NCI-H510A (cell line): ENCODE results near the gene NPC2.

Experiments used
- DNase-seq: peaks from one replicate; lab custom pipeline; 2025; lab: John Stamatoyannopoulos, UW

The NPC2 gene

GRCh38 chr14:74519316-74520074 is 26.4 kb upstream of the NPC2 start:
- no peak for DNase-seq

- peak; percentile 86 for DNase-seq
These were observed 25.1 kb upstream of the NPC2 start for GRCh38 chr14:74518221-74518620.

GRCh38 chr14:74517731-74518130 is 24.6 kb upstream of the NPC2 start:
- peak; percentile 86 for DNase-seq

GRCh38 chr14:74516451-74517160 is 23.5 kb upstream of the NPC2 start:
- DNase-seq: no peak

- DNase-seq: no peak
These were observed 22.8 kb upstream of the NPC2 start for GRCh38 chr14:74515891-74516412.

- no peak for DNase-seq
These were observed 21.4 kb upstream of the NPC2 start for GRCh38 chr14:74514471-74514941.

- no peak for DNase-seq
These were observed 19.1 kb upstream of the NPC2 start for GRCh38 chr14:74511966-74512830.

GRCh38 chr14:74510959-74511409 is 17.9 kb upstream of the NPC2 start:
- no peak for DNase-seq

GRCh38 chr14:74510223-74510931 is 17.3 kb upstream of the NPC2 start:
- DNase-seq: no peak

GRCh38 chr14:74509587-74510222 is 16.6 kb upstream of the NPC2 start:
- DNase-seq: no peak

GRCh38 chr14:74508844-74509428 is 15.8 kb upstream of the NPC2 start:
- no peak for DNase-seq

- DNase-seq: no peak
These were observed 15.2 kb upstream of the NPC2 start for GRCh38 chr14:74508292-74508731.

- no peak for DNase-seq
These were observed 14.7 kb upstream of the NPC2 start for GRCh38 chr14:74507840-74508239.

- no peak for DNase-seq
These were observed 14.0 kb upstream of the NPC2 start for GRCh38 chr14:74507085-74507484.

- no peak for DNase-seq
These were observed 13.3 kb upstream of the NPC2 start for GRCh38 chr14:74506411-74506851.

GRCh38 chr14:74505831-74506230 is 12.7 kb upstream of the NPC2 start:
- no peak for DNase-seq

- no peak for DNase-seq
These were observed 12.0 kb upstream of the NPC2 start for GRCh38 chr14:74504874-74505720.

- DNase-seq: no peak
These were observed 11.3 kb upstream of the NPC2 start for GRCh38 chr14:74504412-74504811.

- DNase-seq: no peak
These were observed 10.8 kb upstream of the NPC2 start for GRCh38 chr14:74503938-74504335.
